Measurements from ENCODE around the gene SLC28A2. TPM values are rescaled to one million over a fixed set of nuclear protein-coding genes. Genes with fewer than 3 reads are reported as not detected.
"Not testable (repeated sequence)": the region's sequence is repeated elsewhere in the genome, so short reads cannot be mapped to it uniquely, and the experiment has no call there.

Gene SLC28A2
- total RNA-seq (2014; rRNA removed; shearing (Covaris generic)): not detected in 2 replicates

- DNase-seq (ENCODE audit: low read depth): no peak
Observed at GRCh38 chr15:45251888-45252287, at the start of gene SLC28A2. TSS of gene SLC28A2 (plus strand) at chr15:45252234. CDS start at chr15:45253216, 982 bp downstream.

GRCh38 chr15:45203182-45203581 lies 48.9 kb upstream of the SLC28A2 start:
- DNase-seq (ENCODE audit: low read depth): no peak

- DNase-seq (ENCODE audit: low read depth): peak; percentile 72
Observed at GRCh38 chr15:45205192-45205591, 46.8 kb upstream of the SLC28A2 start.

GRCh38 chr15:45212493-45212892 lies 39.5 kb upstream of the SLC28A2 start:
- no peak for DNase-seq (ENCODE audit: low read depth)

GRCh38 chr15:45221053-45221599 lies 30.9 kb upstream of the SLC28A2 start:
- no peak for DNase-seq (ENCODE audit: low read depth)

GRCh38 chr15:45221967-45222366 lies 30.1 kb upstream of the SLC28A2 start:
- DNase-seq (ENCODE audit: low read depth): no peak

GRCh38 chr15:45224621-45225217 lies 27.3 kb upstream of the SLC28A2 start:
- no peak for DNase-seq (ENCODE audit: low read depth)

GRCh38 chr15:45225506-45226273 lies 26.3 kb upstream of the SLC28A2 start:
- DNase-seq (ENCODE audit: low read depth): no peak

- DNase-seq (ENCODE audit: low read depth): no peak
Observed at GRCh38 chr15:45228931-45229330, 23.1 kb upstream of the SLC28A2 start.

- DNase-seq (ENCODE audit: low read depth): no peak
Observed at GRCh38 chr15:45230245-45230965, 21.6 kb upstream of the SLC28A2 start.

- no peak for DNase-seq (ENCODE audit: low read depth)
Observed at GRCh38 chr15:45231132-45231531, 20.9 kb upstream of the SLC28A2 start.

GRCh38 chr15:45231864-45232562 lies 20.0 kb upstream of the SLC28A2 start:
- DNase-seq (ENCODE audit: low read depth): no peak

- DNase-seq (ENCODE audit: low read depth): no peak
Observed at GRCh38 chr15:45234562-45235235, 17.3 kb upstream of the SLC28A2 start.

- not testable (repeated sequence) for DNase-seq (ENCODE audit: low read depth)
Observed at GRCh38 chr15:45236806-45237205, 15.2 kb upstream of the SLC28A2 start.

- DNase-seq (ENCODE audit: low read depth): no peak
Observed at GRCh38 chr15:45242289-45242688, 9.7 kb upstream of the SLC28A2 start.

- no peak for DNase-seq (ENCODE audit: low read depth)
Observed at GRCh38 chr15:45249125-45249780, 2.8 kb upstream of the SLC28A2 start.

- peak; percentile 5 for DNase-seq (ENCODE audit: low read depth)
Observed at GRCh38 chr15:45253330-45253729, 1.3 kb downstream of the SLC28A2 start.

- DNase-seq (ENCODE audit: low read depth): no peak
Observed at GRCh38 chr15:45254405-45254804, 2.4 kb downstream of the SLC28A2 start.

- DNase-seq (ENCODE audit: low read depth): peak; percentile 29
Observed at GRCh38 chr15:45254824-45255223, 2.8 kb downstream of the SLC28A2 start.

- DNase-seq (ENCODE audit: low read depth): no peak
Observed at GRCh38 chr15:45259796-45260195, 7.8 kb downstream of the SLC28A2 start.
